Osteocyte (in vitro differentiated cells): ENCODE data around the gene FAM32A. TPM values are rescaled to one million over a fixed set of nuclear protein-coding genes. Genes with fewer than 3 reads are reported as not detected.

Source experiments
- DNase-seq: peaks from one replicate; pipeline ENCODE4 v3.0.0; 2021; ENCODE audit warnings: mixed read lengths; ENCODE audit not compliant: unreplicated experiment; ENCODE audit errors: extremely low spot score
- H3K27ac Mint-ChIP-seq: one replicate; pipeline ENCODE4 v1.8.0; 2021; ENCODE audit warnings: mild to moderate bottlenecking, mixed read lengths; ENCODE audit not compliant: unreplicated experiment
- H3K27me3 Mint-ChIP-seq: one replicate; pipeline ENCODE4 v1.8.0; 2021; ENCODE audit warnings: mixed read lengths; ENCODE audit not compliant: unreplicated experiment
- H3K36me3 Mint-ChIP-seq: one replicate; pipeline ENCODE4 v1.8.0; 2021; ENCODE audit warnings: mixed read lengths; ENCODE audit not compliant: unreplicated experiment
- H3K4me1 Mint-ChIP-seq: one replicate; pipeline ENCODE4 v1.8.0; 2021; ENCODE audit warnings: mixed read lengths; ENCODE audit not compliant: unreplicated experiment
- H3K4me3 Mint-ChIP-seq: one replicate; pipeline ENCODE4 v1.8.0; 2021; ENCODE audit warnings: mild to moderate bottlenecking, moderate library complexity, mixed read lengths; ENCODE audit not compliant: unreplicated experiment
- H3K9me3 Mint-ChIP-seq: one replicate; pipeline ENCODE4 v1.8.0; 2021; ENCODE audit warnings: mixed read lengths; ENCODE audit not compliant: unreplicated experiment
- CTCF ChIP-seq: fragments of 200-600 bp; sonication (generic); IDR thresholded peaks from 2 replicates; pipeline ENCODE4 v1.5.0; 2021; ENCODE audit warnings: antibody characterized with exemption, mild to moderate bottlenecking, moderate library complexity
- total RNA-seq: library from RNA; stranded (reverse); gene quantifications from 2 replicates; pipeline ENCODE4 v1.2.1, GENCODE V29; 2021

The FAM32A gene
- total RNA-seq, 1 donor from 2014 or later: 78.8 TPM

- no peak for TF ChIP-seq CTCF
- Mint-ChIP-seq H3K4me1 (peaks cover 4% of the 10 kb centered on the region), H3K27me3 (no peaks in the 10 kb centered on the region), H3K36me3 (peaks cover 43% of the 10 kb centered on the region), H3K4me3 (no peak overlapping the region), H3K27ac (no peak overlapping the region), H3K9me3 (no peaks in the 10 kb centered on the region)
- DNase-seq: no peak
Measured at GRCh38 chr19:16205205-16206045, 20.2 kb downstream of the FAM32A start.

DNA sequence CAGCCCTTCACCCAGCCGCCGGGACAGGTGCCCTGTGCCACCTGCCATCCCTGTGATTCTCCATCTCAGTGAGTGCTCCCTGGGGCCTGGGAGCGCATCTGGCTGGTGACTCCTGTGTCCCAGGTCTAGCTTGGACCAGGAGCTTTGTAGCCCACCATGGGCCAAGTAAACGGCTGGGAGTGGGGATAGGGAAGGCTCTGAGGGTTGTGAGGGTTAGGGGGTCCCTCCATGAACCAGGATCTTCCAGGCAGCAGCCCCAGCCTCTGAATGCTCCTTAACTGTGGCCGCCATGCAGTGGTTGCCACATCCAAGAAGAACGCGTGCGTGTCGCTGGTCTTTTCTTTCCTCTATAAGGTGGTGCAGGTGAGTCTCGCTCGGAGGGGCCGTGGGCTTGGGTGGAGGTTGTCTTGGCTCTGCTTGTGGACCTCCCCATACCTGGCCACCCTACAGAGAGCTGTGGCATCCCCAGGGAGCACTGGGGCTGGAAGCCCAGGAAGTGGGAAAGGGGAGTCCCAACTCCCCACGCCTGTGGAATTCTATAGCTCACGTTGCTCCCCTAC, 20.9 kb downstream of the FAM32A start:
- H3K9me3 Mint-ChIP-seq: no peaks in the 10 kb centered on the region
- H3K4me3 Mint-ChIP-seq: no peak overlapping the region
- no peaks in the 10 kb centered on the region for H3K27me3 Mint-ChIP-seq
- DNase-seq: no peak
- H3K27ac Mint-ChIP-seq: no peak overlapping the region
- peaks cover 43% of the 10 kb centered on the region for H3K36me3 Mint-ChIP-seq
- H3K4me1 Mint-ChIP-seq: peaks cover 1% of the 10 kb centered on the region
- TF ChIP-seq CTCF: no peak

GRCh38 chr19:16206637-16207036, 21.4 kb downstream of the FAM32A start:
- DNase-seq: no peak
- TF ChIP-seq CTCF: no peak
- no peaks in the 10 kb centered on the region for H3K27me3 Mint-ChIP-seq
- H3K27ac Mint-ChIP-seq: no peak overlapping the region
- H3K36me3 Mint-ChIP-seq: peaks cover 46% of the 10 kb centered on the region
- no peaks in the 10 kb centered on the region for H3K9me3 Mint-ChIP-seq
- H3K4me1 Mint-ChIP-seq: no peaks in the 10 kb centered on the region
- no peak overlapping the region for H3K4me3 Mint-ChIP-seq

DNA sequence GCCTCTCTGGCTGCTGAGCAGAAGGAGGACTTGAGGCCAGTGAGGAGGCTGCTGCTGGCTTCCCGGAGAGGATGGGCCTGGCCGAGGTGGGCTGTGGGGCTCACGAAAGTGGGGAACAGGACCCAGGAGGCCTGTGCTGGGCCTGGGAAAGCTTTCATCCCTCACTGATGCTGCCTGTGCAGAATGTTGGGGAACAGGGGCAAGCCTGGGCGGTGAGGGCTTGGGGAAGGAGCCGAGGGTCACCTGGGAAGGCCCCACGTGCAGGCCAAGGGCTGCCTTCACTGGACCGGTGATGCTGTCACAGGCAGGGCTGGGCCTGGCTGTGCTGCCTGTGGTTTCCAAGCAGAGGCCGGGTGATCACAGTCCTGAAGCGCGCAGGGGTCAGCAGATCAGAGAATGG, 21.9 kb downstream of the FAM32A start:
- Mint-ChIP-seq H3K36me3 (peaks cover 49% of the 10 kb centered on the region), H3K27ac (no peak overlapping the region), H3K27me3 (no peaks in the 10 kb centered on the region), H3K4me1 (no peaks in the 10 kb centered on the region), H3K9me3 (no peaks in the 10 kb centered on the region), H3K4me3 (no peak overlapping the region)
- no peak for TF ChIP-seq CTCF
- no peak for DNase-seq

GRCh38 chr19:16207490-16208025, 22.3 kb downstream of the FAM32A start:
- no peak overlapping the region for H3K27ac Mint-ChIP-seq
- no peaks in the 10 kb centered on the region for H3K9me3 Mint-ChIP-seq
- no peaks in the 10 kb centered on the region for H3K4me1 Mint-ChIP-seq
- H3K4me3 Mint-ChIP-seq: no peak overlapping the region
- no peak for TF ChIP-seq CTCF
- H3K36me3 Mint-ChIP-seq: peaks cover 51% of the 10 kb centered on the region
- no peaks in the 10 kb centered on the region for H3K27me3 Mint-ChIP-seq
- DNase-seq: no peak
